ENCODE measurements around the gene GPI. TPM values are rescaled to one million over a fixed set of nuclear protein-coding genes. Genes with fewer than 3 reads are reported as not detected.

GPI gene
- total and polyA plus RNA-seq, 2 donors (not counting 3 experiments of a cell fraction or from before 2014, with no cell fraction given), result 131 to 273 TPM

GRCh38 chr19:34409189-34410164, 44.5 kb downstream of the GPI start:
- Histone ChIP-seq H3K79me2 (ENCODE audit: control insufficient read depth, insufficient read depth, low read length) (peaks cover 12% of the 10 kb centered on the region), H3K4me3 (replicated peaks in 1 of 3; ENCODE audit: insufficient read depth in 1 of 3, low read depth in 1 of 3, low read length in 3 of 3) (no peak overlapping the region), H3K9me1 (replicated peaks; ENCODE audit: control insufficient read depth, extremely low read depth, insufficient read depth, low read length) (no peaks in the 10 kb centered on the region), H3K9ac (replicated peaks; ENCODE audit: extremely low read depth, insufficient read depth, low read length) (no peak overlapping the region), H3K4me1 (ENCODE audit: control insufficient read depth, extremely low read depth, insufficient read depth, low read length) (peaks cover 4% of the 10 kb centered on the region), H4K20me1 (replicated peaks; ENCODE audit: control insufficient read depth, extremely low read depth, insufficient read depth, low read length) (no peaks in the 10 kb centered on the region), H2AFZ (ENCODE audit: low read depth, low read length) (no peak overlapping the region), H3K27me3 (ENCODE audit: control insufficient read depth in 2 of 2, insufficient read depth in 2 of 2, low read length in 2 of 2) (no peaks in the 10 kb centered on the region), H3K36me3 (ENCODE audit: control insufficient read depth in 2 of 2, extremely low read depth in 1 of 2, insufficient read depth in 2 of 2, low read length in 2 of 2) (peaks cover 0 to 8% of the 10 kb centered on the region in 2 experiments), H3K4me2 (ENCODE audit: insufficient read depth, low read length) (no peak overlapping the region), H3K27ac (ENCODE audit: insufficient read depth, low read depth, low read length) (no peak overlapping the region), H3K9me3 (replicated peaks; ENCODE audit: control insufficient read depth, insufficient read depth, low read length) (no peaks in the 10 kb centered on the region)
- DNase-seq (ENCODE audit: low read depth, low spot score) (no peak), FAIRE-seq (no peak)
- ChIA-PET CTCF (no interaction called here), POLR2A (no interaction called here)
- dilution Hi-C loops (cut with MboI; ENCODE audit: extremely low pct_ligation_motif_present, low sequenced_read_pairs) (no loop called here), intact Hi-C loops (cut with micrococcal nuclease) (no loop called here)
- TF ChIP-seq, protein P1, sequence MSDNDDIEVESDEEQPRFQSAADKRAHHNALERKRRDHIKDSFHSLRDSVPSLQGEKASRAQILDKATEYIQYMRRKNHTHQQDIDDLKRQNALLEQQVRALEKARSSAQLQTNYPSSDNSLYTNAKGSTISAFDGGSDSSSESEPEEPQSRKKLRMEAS (IDR thresholded peaks at IDR 0.05; ENCODE audit: insufficient read depth, insufficient read length), result no peak
- TF ChIP-seq GATA2 (IDR thresholded peaks at IDR 0.05; ENCODE audit: insufficient read depth, insufficient read length, low read depth, low read length) (no peak), EZH2 (IDR thresholded peaks at IDR 0.05; ENCODE audit: borderline replicate concordance, low read depth, low read length, severe bottlenecking) (no peak), JUN (IDR thresholded peaks at IDR 0.05; ENCODE audit: borderline replicate concordance, insufficient read depth, insufficient read length, low read depth) (no peak), MYC (IDR thresholded peaks at IDR 0.05; ENCODE audit: low read depth, low read length) (no peak), POLR2AphosphoS5 (IDR thresholded peaks at IDR 0.05; ENCODE audit: insufficient read depth, low read depth, low read length) (no peak), FOS (IDR thresholded peaks at IDR 0.05; ENCODE audit: borderline replicate concordance, insufficient read depth, low read length) (no peak), CTCF (IDR thresholded peaks at IDR 0.05; ENCODE audit: extremely low read depth in 1 of 2, insufficient read depth in 1 of 2, low read depth in 1 of 2, low read length in 2 of 2) (no peak), POLR2A (IDR thresholded peaks at IDR 0.05; ENCODE audit: low read depth, low read length) (no peak)
- BruUV-seq (replicated peaks), result no TSS peak
